ENCODE results near the gene ITM2B.

Gene ITM2B

GRCh38 chr13:48316826-48317510 is 84.0 kb downstream of the ITM2B start:
- DNase-seq: no peak

DNA sequence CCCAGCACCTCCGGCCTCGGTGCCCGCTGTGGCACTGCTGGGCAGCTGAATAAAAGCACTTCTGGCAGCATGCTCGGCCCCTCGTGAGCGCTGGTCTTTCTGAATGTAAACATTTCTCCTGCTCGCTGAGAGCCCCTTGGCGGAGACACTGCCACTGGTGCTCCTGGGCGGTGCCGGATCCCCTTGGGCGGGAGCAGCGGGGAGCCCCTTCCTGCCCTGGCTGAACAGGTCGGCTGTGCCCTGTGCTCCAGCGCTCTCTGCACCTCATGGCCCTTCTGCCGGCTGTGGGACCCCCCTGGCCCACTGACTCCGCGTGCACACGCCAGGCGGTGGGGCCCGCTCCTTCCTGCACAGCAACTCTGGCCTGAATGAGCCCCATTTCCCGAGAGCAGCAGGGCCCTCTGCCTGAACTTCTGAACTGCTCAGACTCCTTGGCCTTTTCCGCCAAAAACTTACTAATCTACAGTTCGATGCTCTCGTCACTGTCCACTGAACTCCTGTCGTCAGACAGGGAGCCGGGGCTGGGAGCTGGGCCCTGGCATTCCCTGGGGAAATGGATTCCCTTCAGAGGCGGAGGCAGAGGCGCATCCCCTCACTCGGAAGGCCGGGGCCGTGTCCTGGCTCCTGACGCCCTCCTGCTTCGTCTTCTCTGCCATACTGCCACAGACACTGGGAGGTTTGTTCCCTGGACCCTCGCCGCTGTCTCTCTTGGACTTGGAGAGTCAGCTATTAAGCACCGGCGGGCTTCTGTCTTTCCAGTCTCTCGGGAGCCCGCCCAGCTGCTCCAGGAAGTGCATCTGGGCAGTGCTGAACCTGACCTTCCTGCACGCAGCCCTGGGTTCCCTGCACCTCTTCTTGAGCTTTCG is 84.7 kb downstream of the ITM2B start:
- DNase-seq: no peak

- no peak for DNase-seq
These were observed 85.4 kb downstream of the ITM2B start for GRCh38 chr13:48318377-48318811.

GRCh38 chr13:48318821-48319511 is 86.0 kb downstream of the ITM2B start:
- DNase-seq: no peak

Measured in NCI-H1105 treated with DMSO at 0.1 percent for 48 hours (cell line).